ENCODE results near the gene TSTD1. TPM values are rescaled to one million over a fixed set of nuclear protein-coding genes. Genes with fewer than 3 reads are reported as not detected.
A peak's percentile ranks its signal among the peaks of the same experiment; 100 is the strongest.
"Not testable (repeated sequence)": the region's sequence is repeated elsewhere in the genome, so short reads cannot be mapped to it uniquely, and the experiment has no call there.

TSTD1 gene
- total RNA-seq, 1 donor from 2014 or later, result 55.5 TPM

GRCh38 chr1:161000736-161001480 is 37.9 kb downstream of the TSTD1 start:
- DNase-seq (ENCODE audit: low read depth), result no peak
- Histone ChIP-seq H3K4me3 (ENCODE audit: low read depth, low read length) (no peak overlapping the region), H3K27me3 (ENCODE audit: control insufficient read depth, insufficient read depth, low read length) (no peaks in the 10 kb centered on the region), H3K36me3 (ENCODE audit: control insufficient read depth, insufficient read depth, low read length) (peaks cover 30% of the 10 kb centered on the region)
- TF ChIP-seq CTCF (IDR thresholded peaks at IDR 0.05; ENCODE audit: insufficient read depth, low read length, severe bottlenecking), result no peak
- FAIRE-seq, result no peak

GRCh38 chr1:160999376-160999775 is 39.4 kb downstream of the TSTD1 start:
- Histone ChIP-seq H3K36me3 (ENCODE audit: control insufficient read depth, insufficient read depth, low read length) (peaks cover 30% of the 10 kb centered on the region), H3K4me3 (ENCODE audit: low read depth, low read length) (no peak overlapping the region), H3K27me3 (ENCODE audit: control insufficient read depth, insufficient read depth, low read length) (no peaks in the 10 kb centered on the region)
- TF ChIP-seq CTCF (IDR thresholded peaks at IDR 0.05; ENCODE audit: insufficient read depth, low read length, severe bottlenecking), result no peak
- DNase-seq (ENCODE audit: low read depth) (no peak), FAIRE-seq (no peak)

- FAIRE-seq (peak; percentile 55), DNase-seq (ENCODE audit: low read depth) (peak; percentile 69)
- H3K4me3 ChIP-seq (ENCODE audit: low read depth, low read length), result no peak overlapping the region
- peaks cover 30% of the 10 kb centered on the region for H3K36me3 ChIP-seq (ENCODE audit: control insufficient read depth, insufficient read depth, low read length)
- H3K27me3 ChIP-seq (ENCODE audit: control insufficient read depth, insufficient read depth, low read length), result no peaks in the 10 kb centered on the region
- TF ChIP-seq CTCF (IDR thresholded peaks at IDR 0.05; ENCODE audit: insufficient read depth, low read length, severe bottlenecking), result peak; percentile 77
Observed at GRCh38 chr1:160997323-160998038, 41.3 kb downstream of the TSTD1 start.

- Histone ChIP-seq H3K27me3 (ENCODE audit: control insufficient read depth, insufficient read depth, low read length) (no peaks in the 10 kb centered on the region), H3K4me3 (ENCODE audit: low read depth, low read length) (no peak overlapping the region), H3K36me3 (ENCODE audit: control insufficient read depth, insufficient read depth, low read length) (peaks cover 28% of the 10 kb centered on the region)
- FAIRE-seq (no peak), DNase-seq (ENCODE audit: low read depth) (peak; percentile 97)
- no peak for TF ChIP-seq CTCF (IDR thresholded peaks at IDR 0.05; ENCODE audit: insufficient read depth, low read length, severe bottlenecking)
Observed at GRCh38 chr1:160996178-160996577, 42.6 kb downstream of the TSTD1 start.

- FAIRE-seq (no peak), DNase-seq (ENCODE audit: low read depth) (no peak)
- Histone ChIP-seq H3K27me3 (ENCODE audit: control insufficient read depth, insufficient read depth, low read length) (no peaks in the 10 kb centered on the region), H3K36me3 (ENCODE audit: control insufficient read depth, insufficient read depth, low read length) (peaks cover 8% of the 10 kb centered on the region), H3K4me3 (ENCODE audit: low read depth, low read length) (no peak overlapping the region)
- TF ChIP-seq CTCF (IDR thresholded peaks at IDR 0.05; ENCODE audit: insufficient read depth, low read length, severe bottlenecking), result peak; percentile 24
Observed at GRCh38 chr1:160993544-160994193, 45.1 kb downstream of the TSTD1 start.

- H3K27me3 ChIP-seq (ENCODE audit: control insufficient read depth, insufficient read depth, low read length); DNase-seq (ENCODE audit: low read depth); FAIRE-seq; H3K4me3 ChIP-seq (ENCODE audit: low read depth, low read length); H3K36me3 ChIP-seq (ENCODE audit: control insufficient read depth, insufficient read depth, low read length): not testable (repeated sequence)
Observed at GRCh38 chr1:160992036-160992435, 46.7 kb downstream of the TSTD1 start.

Data from bronchial epithelial cell (primary cell).